Urothelium cell line (cell line): ENCODE measurements around the gene INO80C.
A peak's percentile ranks its signal among the peaks of the same experiment; 100 is the strongest.

ENCODE experiments used
- DNase-seq: peaks from one replicate; pipeline ENCODE4 v3.0.0; 2011; ENCODE audit warnings: low spot score, mixed read lengths
- FAIRE-seq: peaks from 2 replicates; lab custom pipeline; 2011; peaks lifted over from hg19 to GRCh38; lab: Jason Lieb, UNC

INO80C gene

DNA sequence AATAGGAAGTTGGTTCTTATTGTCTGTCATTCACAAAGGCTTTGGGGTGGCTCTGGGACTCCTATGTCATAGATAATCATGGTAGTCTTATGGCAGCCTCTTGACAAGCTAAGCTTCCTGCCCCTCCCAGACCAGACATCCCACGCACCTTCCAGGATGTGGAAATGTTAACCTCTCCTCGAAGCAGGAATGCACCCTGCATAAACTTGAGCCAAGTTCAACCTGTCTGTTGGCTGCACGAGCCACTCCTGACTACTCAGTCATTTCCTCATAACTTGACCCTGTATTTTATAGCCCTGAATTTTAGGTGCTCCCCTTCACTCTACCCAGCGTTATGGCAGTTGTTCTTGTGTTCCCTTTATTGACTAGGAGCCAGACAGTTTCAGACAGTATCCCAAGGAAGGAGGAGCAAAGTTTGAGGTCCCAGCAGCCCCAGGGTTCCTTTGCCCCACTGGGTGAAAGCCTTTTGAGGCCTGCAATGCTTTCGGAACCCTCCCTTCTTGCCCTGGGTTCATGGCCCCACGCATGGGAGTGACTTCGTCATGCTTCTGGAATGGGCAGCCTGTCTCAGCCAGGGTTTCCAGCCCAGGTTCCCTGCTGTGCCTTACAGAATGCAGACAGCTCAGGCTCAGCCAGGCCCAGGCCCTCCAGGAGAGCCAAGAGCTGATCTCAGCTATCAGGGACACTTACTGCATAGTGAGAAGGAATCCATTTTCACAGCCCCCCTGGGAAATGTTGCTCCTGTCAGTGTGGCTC, 15.6 kb upstream of the INO80C start:
- FAIRE-seq, result no peak

DNA sequence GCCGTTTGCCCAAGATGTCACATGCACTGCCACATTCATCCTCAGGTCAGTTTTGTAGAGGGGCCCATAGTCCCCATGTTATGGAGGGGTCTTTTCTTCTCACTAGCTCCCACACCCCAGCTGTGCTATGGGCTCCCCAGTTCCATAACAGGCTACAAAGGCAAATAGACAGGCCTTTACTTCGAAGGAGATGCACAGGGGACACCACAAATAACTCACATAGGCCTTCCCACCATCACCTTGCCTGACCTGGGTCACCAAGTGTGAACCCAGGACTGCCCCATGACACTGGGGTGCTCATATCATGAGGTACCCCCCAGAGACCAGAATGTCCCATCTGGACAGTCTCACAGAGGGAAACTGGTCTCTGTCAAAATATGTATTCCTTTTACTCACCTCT, 15.0 kb upstream of the INO80C start:
- FAIRE-seq (no peak), DNase-seq (no peak)

More for the DNA sequence above, 15.6 kb upstream of the INO80C start:
- peak; percentile 23 for DNase-seq

DNA sequence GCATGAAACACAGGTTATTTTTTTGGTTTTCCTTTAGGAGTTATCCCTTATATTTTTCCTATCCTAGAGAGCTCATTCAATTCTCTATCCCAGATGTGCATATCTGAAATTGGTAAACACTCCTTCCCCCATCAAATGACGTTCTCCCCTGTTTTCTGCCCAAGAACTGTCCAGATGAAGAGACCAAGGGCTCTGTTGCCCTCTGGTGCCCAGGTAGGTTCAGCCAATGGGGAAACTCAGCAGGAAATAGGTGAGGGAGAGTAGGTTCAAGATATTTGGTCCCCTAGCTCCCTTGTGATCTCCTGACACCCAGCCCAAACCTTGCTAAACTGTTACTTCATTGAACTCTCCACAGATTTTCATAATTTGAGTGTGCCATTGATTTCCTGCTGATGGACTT, 14.1 kb upstream of the INO80C start:
- DNase-seq (no peak), FAIRE-seq (no peak)

DNA sequence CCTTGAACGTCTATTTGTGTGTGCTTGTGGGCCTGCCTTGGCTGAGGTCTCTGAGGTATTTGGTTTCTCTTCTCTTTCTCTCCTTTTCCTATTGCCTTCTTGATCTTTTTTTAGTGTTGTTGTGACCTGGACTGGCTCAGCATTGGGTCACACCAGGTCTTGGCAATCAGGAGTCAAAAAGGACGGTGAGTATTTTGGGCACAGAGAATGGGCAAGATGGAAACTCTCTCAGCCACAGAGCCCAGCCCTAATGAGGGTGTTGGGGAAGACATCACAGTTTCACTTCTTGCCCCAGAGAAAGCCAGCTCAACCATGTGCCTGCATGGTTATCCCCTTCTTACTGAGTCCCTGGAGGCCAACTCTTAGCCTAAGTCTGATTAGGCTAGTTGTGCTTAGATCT, 13.7 kb upstream of the INO80C start:
- DNase-seq (no peak), FAIRE-seq (no peak)

DNA sequence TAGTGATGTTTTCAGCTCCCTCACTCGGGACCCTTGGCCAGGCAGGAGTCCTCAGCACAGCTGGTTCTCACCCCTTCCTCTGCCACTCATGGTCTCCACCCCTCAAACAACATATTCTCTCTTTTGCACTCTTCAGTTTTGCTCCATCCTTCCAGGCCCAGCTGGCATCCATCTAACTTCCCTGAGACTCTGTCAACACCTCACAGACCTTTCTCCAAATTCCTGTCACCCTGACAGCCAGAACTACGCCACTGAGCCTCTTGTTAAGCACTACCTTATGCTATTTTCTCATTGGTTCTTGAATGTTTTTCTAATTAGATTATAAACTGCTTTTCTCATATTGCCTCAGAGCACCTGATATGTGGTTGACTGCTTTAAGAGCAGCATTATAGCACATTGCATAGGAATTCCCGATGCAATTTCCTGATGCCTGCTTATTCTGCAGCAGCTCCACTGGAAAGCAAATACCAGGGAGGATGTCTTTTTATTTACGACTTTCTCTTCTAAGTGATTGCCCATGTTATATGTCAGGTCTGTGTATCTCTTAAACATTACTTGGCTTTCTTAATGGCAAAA, 12.4 kb upstream of the INO80C start:
- DNase-seq (no peak), FAIRE-seq (no peak)

DNA sequence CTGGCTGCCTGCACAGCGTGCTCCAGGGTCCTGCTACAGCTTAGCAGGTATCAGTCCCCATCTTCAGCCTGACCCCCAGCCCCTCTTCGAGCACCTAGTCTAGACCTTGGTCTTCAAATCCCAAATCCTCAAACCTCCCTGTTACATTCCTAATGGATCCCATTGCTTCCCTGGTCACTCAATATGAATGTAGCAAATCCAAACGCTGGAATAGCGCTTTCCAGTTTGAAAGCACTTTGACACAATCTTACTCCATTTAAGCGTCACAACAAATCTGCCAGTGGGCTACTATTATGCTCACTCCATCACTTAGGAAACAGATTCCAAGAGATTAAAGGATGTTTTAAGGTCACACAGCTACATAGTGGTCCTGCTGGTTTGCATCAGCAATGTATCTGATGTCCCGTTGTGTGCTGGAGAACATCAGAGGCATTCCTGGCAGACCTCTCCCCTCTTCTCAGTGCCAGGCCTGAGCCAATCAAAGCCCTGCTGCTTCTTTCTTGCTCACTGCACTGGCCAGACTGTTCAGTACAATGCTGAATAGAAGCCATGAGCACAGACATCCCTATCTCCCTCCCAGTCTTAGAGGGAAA, 11.1 kb upstream of the INO80C start:
- no peak for FAIRE-seq
- no peak for DNase-seq

DNA sequence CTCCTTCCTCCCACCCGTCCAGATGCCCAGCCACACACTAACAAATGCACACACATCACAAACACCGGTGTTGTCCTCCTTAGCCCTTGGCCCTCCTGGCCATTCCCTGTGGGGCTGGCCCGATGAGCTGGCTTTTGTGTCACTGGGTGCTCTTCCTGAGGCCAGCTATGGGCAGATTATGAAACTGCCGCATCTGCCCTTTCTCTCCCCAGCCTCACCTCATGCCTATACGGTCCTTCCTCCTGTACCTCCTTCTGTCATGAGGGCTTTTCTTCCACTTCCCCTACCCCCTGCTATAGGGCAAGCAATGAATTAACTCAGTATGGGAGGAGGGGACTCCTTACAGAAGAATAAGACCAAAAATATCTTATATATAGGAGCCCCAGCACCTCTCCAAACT, 10.3 kb upstream of the INO80C start:
- DNase-seq (no peak), FAIRE-seq (no peak)

DNA sequence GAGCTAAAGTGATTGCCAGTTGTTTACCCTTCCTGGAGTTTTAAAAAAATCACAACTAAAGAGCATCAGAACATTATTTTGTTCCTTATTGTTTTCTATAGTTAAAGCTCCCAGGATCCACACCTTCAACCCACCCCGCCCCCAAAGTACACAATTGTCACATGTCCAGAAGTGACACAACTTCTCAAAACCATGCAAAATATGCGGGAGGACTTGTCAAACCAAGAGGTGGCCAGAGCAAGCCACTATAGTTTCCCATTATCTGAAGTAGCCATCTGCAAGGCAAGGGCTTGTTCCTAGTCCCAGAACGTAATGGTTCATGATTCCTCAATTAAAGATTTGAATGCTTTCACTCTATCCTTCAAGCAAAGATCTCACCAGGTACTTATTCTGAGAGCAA, 9.9 kb upstream of the INO80C start:
- FAIRE-seq (no peak), DNase-seq (no peak)

DNA sequence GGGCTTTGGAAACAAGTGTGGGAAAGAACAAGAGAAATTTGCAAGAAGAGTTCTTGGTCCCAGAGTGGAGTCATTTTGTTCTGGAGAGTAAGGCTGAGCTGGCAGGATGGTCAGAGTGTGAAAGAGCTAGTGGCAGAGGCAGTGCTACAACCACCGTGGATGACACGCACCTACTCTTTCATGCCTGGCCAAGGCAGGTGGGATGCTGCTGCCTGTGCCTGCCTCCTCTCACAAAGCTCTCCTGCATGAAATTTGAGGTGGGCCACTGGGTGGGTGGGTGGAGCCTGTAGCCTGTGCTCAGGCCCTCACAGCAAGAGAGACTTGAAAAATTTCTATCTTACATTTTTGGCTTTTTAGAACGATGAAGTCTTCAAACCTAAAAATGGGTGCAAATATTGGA, 9.4 kb upstream of the INO80C start:
- DNase-seq (no peak), FAIRE-seq (no peak)

DNA sequence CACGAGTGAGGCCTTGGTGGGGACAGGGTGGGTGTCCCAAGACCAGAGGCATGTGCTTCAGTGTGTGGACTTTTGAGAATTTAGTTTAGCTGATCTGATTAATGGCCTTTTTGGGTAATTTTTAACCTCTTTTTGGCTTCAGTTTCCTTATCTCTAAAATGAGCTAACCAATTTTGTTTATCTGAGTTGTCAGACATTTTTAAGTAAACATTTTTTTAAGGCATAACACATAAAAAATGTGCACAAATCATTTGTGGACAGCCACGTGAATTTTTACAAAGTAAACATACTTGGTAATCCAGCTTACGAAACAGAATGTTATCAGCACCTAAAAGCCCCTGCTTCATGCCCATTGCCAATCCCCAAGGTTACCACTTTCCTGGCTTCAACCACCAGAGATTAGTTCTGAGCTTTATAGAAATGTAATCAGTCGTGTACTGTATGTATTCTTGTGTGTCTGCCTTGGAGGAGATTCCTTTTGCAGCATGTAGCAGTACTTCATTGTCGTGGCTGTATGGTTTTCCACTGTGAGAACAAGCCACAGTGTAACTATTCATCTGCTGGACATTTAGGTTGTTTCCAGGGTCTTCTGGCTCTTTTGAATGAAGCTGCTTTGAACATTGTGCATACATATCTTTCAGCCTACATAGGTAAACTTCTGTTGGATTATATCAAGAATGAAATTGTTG, 8.4 kb upstream of the INO80C start:
- no peak for FAIRE-seq
- no peak for DNase-seq

DNA sequence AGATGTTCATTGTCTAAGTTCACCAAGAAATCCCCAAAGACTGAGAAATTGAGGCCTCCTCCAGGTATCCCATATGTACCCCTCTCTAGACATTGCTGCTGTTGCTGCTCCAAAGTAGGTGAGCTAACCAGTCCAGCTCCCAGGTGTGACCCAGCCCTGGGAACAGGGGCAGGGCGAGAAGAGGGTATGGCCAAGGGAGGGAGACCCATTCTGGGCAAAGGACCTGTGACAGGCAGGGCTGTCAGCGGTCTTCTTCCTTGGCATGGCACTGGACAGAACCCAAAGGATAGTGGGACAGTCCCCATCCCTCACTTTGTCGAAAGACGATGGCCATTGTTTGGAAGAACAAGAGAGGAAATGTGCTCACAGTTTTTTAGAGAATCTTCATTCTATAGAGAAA, 7.2 kb upstream of the INO80C start:
- DNase-seq (no peak), FAIRE-seq (no peak)

DNA sequence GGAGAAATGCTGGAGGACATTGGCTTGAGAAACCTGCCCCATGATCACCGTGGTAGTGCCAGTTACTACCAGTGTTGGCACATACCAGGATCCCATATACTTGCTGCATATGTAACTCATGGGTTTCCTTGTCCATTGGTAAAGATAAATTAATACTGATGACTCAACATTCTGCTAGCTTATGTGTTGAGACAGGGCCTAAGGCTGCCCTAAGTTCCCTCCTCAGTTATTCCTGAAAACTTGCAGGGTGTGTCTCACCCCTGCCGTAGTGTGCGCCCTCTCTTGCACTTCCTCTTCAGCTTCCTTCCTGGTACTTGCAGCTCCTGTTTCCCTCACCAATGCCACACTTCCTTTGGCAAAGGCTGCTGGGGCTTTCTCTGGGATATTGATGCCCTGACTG, 4.3 kb upstream of the INO80C start:
- DNase-seq, result no peak
- FAIRE-seq, result no peak

DNA sequence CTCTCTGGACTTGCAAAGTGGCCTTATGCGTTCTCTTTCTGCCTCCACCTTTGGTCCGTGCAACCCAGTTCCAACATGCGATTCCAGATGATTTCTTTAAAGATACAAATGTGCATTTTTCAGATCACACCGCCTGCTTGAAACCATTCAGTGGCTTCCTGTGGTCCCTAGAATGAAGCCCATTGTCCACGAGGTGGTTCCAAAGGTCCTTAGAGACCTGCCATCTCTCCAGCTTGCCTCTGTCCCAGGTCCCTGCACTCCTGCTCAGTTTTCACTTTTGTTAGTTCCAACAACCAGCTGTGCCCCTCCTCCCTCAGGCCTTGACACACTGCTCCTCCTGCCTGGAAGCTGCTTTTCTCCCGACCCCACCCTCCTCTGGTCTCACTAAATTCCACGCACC, 3.6 kb upstream of the INO80C start:
- FAIRE-seq (no peak), DNase-seq (no peak)

DNA sequence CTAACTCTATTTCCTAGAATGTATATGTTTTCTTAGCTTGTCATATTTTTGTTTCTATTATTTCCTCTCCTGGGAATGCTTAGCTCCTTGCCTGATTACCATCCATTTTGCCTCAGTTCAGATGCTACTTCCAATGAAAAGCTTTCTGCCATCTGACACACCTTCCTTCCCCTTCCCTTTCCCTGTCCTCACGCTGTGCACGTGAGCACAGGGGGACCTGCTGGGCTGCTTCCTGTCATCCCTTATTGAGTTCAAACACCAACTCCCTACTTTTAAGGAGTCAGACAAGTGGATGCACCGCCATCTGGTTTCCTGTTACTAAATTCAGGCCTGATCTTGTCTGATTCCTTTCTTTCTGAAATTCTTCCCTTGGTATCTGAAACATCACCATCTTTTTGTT, 2.4 kb upstream of the INO80C start:
- no peak for DNase-seq
- FAIRE-seq, result no peak

DNA sequence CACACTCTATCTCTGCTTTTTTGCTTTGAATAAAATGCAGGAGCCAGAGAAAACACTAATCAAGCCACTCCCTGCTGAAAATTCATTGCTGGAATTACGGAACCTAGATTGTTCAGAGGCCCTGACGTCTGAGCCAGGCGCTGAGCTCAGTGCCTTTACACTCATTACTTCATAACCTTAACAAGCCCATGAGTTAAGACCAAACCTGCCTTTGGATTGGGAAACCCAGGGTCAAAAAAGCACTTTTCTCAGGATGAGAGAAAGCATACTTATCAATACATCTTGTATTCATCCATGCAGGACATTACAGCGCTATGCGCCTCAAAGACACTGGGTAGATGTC, 762 bp downstream of the INO80C start:
- no peak for DNase-seq
- no peak for FAIRE-seq

DNA sequence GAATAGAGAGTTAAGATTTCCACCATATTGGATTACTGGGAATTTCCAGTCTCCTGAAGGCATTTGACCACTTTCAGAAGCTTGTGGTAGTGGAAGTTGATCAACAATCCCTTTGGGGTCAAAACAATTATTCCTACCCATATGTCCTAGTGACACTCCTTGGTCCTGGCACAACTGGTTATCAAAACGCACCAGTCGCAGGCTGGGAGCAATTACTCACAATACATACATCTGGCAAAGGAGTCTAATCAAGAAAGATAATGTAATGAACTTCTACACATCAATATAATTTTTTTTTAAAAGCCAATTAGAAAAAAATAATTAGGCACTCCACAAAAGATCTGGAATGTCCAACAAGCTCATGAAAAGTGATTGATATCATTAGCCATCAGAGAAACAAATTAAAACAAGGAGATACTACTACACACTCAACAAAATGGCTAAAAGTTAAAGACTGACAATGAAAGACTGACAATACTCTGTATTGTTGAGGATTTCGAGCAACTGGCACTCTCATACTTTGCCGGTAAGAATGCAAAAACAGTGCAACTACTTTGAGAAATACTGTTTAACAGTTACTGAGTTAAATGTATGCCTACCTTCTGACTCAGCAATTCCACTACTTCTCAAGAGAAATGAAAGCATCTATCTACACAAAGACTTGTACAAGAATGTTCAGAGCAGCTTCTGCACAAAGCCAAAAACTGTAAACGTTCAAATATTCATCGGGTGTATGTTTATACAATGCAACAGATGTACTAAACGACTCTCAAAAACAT, 2.0 kb downstream of the INO80C start:
- no peak for DNase-seq

DNA sequence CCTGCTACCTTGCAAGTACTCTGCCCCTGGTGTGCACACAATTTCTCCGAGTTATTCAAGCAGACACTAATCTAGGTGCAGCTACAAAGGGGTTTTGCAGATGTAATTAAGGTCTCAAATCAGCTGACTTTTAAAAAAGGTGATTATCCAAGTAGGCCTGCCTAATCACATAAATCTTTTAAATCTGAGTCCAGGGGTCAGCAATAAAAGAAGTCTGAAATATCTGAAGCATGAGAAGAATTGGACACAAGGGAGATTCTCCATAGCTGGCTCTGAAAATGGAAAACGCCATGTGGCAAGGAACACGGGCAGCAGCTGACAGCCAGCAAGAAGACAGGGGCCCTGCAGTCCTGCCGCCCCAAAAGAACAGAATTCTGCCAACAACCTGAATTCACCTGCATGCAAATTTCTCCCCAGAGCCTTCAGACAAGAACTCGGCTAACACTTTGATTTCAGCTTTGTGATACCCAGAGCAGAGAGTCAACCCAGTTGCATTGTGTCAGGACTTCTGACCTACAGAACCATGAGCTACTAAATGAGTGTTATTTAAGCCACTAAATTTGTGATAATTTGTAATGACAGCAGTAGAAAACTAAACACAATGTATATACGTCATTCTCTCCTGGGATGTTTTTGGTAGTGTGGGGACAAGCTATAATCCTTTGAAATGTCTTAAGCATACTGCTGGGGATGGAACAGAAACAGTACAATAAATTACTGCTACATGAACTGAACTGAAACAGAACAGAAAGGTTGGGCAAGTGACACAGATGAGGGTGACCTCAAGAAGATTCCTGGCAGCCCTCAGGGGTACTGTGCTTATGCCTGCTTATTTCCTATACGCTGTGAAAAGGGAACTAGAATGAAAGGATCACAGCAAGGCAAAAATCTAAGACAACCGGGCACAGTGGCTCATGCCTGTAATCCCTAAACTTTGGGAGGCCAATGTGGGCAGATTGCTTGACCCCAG, 3.2 kb downstream of the INO80C start:
- FAIRE-seq, result no peak
- no peak for DNase-seq

More for the DNA sequence above, 2.0 kb downstream of the INO80C start:
- no peak for FAIRE-seq

DNA sequence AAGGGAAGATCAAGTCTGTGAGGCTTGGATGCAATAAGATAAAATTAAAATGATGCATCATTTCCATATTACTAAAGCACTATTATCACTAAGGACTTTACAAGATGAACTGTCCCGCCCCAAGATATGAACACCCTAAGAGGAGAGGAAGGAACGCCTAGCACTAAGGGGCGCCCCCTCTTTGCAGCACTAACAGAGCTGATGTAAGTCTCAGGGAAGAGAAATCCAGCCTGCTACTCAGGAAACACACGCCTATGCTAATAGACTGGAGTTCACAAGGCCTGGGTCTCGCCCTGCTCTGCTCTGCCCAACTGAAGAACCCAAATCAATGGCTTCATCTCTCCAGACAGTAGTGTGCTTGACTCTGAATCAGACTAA, 6.1 kb downstream of the INO80C start:
- DNase-seq (no peak), FAIRE-seq (no peak)

DNA sequence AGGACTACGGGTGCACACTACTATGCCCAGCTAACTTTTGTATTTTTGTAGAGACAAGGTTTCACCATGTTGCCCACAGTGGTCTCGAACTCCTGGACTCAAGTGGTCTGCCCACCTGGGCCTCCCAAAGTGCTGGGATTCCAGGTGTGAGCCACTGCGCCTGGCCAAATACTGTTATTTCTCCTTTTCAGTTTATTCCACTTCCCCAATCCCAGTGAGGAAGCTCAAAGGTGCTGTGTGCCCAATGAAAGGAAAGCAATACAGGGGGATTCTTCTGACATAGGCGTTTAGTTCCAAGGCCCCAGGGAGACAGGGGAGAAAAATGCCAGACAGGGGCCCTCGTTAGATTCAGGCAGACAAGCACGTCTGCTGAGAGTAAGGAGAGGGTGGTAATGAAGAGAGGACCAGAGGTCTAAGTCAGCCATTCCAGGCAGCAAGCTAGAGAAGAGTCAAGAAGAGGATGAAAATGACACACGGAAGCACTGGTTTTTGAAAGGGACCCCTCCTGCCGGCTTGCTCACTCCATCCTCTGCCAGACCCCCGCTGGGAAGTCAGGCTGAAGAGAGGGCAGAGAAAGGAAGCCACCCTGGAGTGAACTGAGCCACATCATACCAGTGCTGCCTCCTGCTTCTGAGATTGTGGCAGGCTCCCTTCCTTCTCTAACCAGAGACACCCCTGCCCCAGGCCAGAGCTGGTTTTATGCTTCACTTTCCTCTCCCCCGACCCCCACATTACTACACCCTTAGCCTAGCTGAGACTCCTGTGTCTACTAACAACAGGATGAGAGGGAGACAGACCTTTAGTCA, 6.7 kb downstream of the INO80C start:
- FAIRE-seq (no peak), DNase-seq (no peak)
